Kidney (tissue), 14 donors: ENCODE results near the gene HOXC6. TPM values are rescaled to one million over a fixed set of nuclear protein-coding genes. Genes with fewer than 3 reads are reported as not detected.

Source experiments
- DNase-seq, 5 donors: peaks; one replicate each; pipeline ENCODE4 v3.0.0-alpha.2; 2013 to 2020
- FAIRE-seq: peaks from 2 replicates; lab custom pipeline; 2012; peaks lifted over from hg19 to GRCh38; lab: Jason Lieb, UNC
- H3K27ac ChIP-seq, 2 donors: one replicate each; pipeline ENCODE4 v1.7.0; 2013; ENCODE audit warnings: low read depth in 2 of 2, low read length in 2 of 2, inconsistent platforms in 1 of 2
- H3K27me3 ChIP-seq: one replicate; pipeline ENCODE4 v1.7.1; 2013; ENCODE audit warnings: low read length, inconsistent platforms; ENCODE audit not compliant: control insufficient read depth, insufficient read depth
- H3K36me3 ChIP-seq, 3 donors: one replicate each; pipeline versions ENCODE4 v1.7.0 to v1.7.1; 2013; ENCODE audit warnings: low read length in 3 of 3, control low read depth in 1 of 3, inconsistent platforms in 1 of 3; ENCODE audit not compliant: insufficient read depth in 3 of 3, control insufficient read depth in 2 of 3
- H3K4me1 ChIP-seq, 3 donors: one replicate each; pipeline versions ENCODE4 v1.7.0 to v1.7.1; 2013; ENCODE audit warnings: low read length in 3 of 3, inconsistent platforms in 1 of 3, low read depth in 1 of 3; ENCODE audit not compliant: control insufficient read depth in 2 of 3, insufficient read depth in 2 of 3
- H3K4me3 ChIP-seq, 3 donors: one replicate each; pipeline versions ENCODE4 v1.7.0 to v1.8.1; 2013; ENCODE audit warnings: low read length in 3 of 3, control low read depth in 1 of 3, inconsistent platforms in 1 of 3
- H3K9ac ChIP-seq, 3 donors: one replicate each; pipeline versions ENCODE4 v1.7.0 to v1.7.1; 2013; ENCODE audit warnings: low read length in 3 of 3, control low read depth in 1 of 3, inconsistent platforms in 1 of 3
- H3K9me3 ChIP-seq, 3 donors: one replicate each; pipeline versions ENCODE4 v1.7.0 to v1.7.1; 2013; ENCODE audit warnings: low read length in 3 of 3, control low read depth in 1 of 3, inconsistent platforms in 1 of 3; ENCODE audit not compliant: control insufficient read depth in 2 of 3, insufficient read depth in 1 of 3
- intact Hi-C: fragments of 100-400 bp; cut with DNase I; formaldehyde crosslinking; loops from one replicate; pipeline ENCODE4 v1.11.1; 2022
- polyA plus RNA-seq: library from polyadenylated mRNA; stranded (reverse); fragments of 350-450 nt; fragmentation: Illumina TruSeq; extraction: RNeasy Lipid Tissue Mini Kit (QIAGEN cat#74804); gene quantifications from one replicate; pipeline ENCODE4 v1.2.3, GENCODE V29; 2014; ENCODE audit warnings: low read depth, low replicate concordance; ENCODE audit not compliant: insufficient read depth
- total RNA-seq: library from RNA; stranded (reverse); fragmentation: NEBNext Ultra II Directional; extraction: Animal tissue kit (Norgen Biotek cat#: 25700); gene quantifications from one replicate; pipeline ENCODE4 v1.2.1, GENCODE V29; 2021
- TF ChIP-seq, protein P1 (sequence below): IDR thresholded peaks from 3 replicates; pipeline ENCODE4 v1.5.1; 2012; ENCODE audit warnings: mild to moderate bottlenecking, moderate library complexity, borderline replicate concordance; ENCODE audit not compliant: insufficient read depth; ENCODE audit errors: extremely low read depth
- donor health status: control.
- donor health status: control.
- donor health status: control.
- donor health status: control.
- donor health status: control.
- donor health status: DM: yes; HTN: yes; CAD: no.
- donor health status: Normal renal cell carcinoma (clear cell type).

The HOXC6 gene
- total and polyA plus RNA-seq, 2 donors from 2014 or later = 11.4 to 22.0 TPM

GRCh38 chr12:53980104-53980801 lies 48.0 kb upstream of the HOXC6 start:
- intact Hi-C loops = no loop called here
- H3K4me3 ChIP-seq = peak overlapping the region in 2 of 3 donors; percentile 2 to 58

DNA sequence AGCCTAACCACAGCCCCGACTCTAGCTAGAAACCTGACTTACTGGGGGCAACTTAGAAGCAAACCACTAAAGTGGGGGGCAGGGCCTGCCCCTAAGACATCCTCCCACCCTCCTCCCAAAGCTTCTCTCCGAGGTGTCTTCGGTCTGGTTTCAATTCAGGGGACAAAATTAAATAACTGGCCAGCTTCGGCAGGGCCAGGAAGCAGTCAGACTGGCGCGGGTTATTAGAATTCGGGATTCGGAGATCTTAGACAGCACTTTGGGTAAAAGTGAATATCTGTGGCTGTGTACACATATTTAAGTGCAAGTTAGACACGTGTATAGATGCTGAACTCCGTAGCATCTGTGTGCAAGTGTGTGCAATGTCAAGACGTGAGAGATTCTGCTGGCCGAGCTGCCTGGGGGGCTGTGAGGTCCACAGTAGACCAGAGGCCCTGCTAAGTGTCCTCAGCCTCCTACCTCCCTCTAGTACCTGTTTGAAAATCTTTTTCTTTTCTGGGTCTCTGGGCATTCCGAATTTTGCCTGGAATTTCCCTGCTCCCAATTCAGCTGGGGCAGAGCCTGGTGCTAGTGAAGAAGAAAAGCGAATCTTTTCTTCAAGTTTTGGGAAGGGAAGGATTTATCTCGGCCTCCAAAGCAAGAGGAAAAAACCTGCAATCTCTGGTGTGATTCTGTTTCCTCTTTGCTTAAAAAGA lies 47.3 kb upstream of the HOXC6 start:
- FAIRE-seq (no peak), DNase-seq (peak in 3 of 5 donors; percentile 55 to 72 (median 57))
- Histone ChIP-seq H3K36me3 (no peaks in the 10 kb centered on the region), H3K4me3 (peak overlapping the region in 2 of 3 donors; percentile 2 to 58), H3K4me1 (peaks cover 0 to 8% (median 7%) of the 10 kb centered on the region in 3 donors), H3K27ac (peak overlapping the region; percentile 61 to 85), H3K27me3 (no peaks in the 10 kb centered on the region), H3K9me3 (no peaks in the 10 kb centered on the region), H3K9ac (peak overlapping the region in 2 of 3 donors; percentile 22 to 63)
- TF ChIP-seq, protein P1, sequence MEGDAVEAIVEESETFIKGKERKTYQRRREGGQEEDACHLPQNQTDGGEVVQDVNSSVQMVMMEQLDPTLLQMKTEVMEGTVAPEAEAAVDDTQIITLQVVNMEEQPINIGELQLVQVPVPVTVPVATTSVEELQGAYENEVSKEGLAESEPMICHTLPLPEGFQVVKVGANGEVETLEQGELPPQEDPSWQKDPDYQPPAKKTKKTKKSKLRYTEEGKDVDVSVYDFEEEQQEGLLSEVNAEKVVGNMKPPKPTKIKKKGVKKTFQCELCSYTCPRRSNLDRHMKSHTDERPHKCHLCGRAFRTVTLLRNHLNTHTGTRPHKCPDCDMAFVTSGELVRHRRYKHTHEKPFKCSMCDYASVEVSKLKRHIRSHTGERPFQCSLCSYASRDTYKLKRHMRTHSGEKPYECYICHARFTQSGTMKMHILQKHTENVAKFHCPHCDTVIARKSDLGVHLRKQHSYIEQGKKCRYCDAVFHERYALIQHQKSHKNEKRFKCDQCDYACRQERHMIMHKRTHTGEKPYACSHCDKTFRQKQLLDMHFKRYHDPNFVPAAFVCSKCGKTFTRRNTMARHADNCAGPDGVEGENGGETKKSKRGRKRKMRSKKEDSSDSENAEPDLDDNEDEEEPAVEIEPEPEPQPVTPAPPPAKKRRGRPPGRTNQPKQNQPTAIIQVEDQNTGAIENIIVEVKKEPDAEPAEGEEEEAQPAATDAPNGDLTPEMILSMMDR = no peak
- intact Hi-C loops = no loop called here

More at GRCh38 chr12:53980104-53980801, 48.0 kb upstream of the HOXC6 start:
- FAIRE-seq (no peak), DNase-seq (peak in 4 of 5 donors; percentile 79 to 90 (median 84))
- Histone ChIP-seq H3K4me1 (peaks cover 0 to 7% (median 7%) of the 10 kb centered on the region in 3 donors), H3K9me3 (no peaks in the 10 kb centered on the region), H3K27ac (peak overlapping the region; percentile 61 to 85), H3K36me3 (no peaks in the 10 kb centered on the region), H3K27me3 (no peaks in the 10 kb centered on the region), H3K9ac (peak overlapping the region in 2 of 3 donors; percentile 22 to 63)
- TF ChIP-seq, protein P1 = no peak

DNA sequence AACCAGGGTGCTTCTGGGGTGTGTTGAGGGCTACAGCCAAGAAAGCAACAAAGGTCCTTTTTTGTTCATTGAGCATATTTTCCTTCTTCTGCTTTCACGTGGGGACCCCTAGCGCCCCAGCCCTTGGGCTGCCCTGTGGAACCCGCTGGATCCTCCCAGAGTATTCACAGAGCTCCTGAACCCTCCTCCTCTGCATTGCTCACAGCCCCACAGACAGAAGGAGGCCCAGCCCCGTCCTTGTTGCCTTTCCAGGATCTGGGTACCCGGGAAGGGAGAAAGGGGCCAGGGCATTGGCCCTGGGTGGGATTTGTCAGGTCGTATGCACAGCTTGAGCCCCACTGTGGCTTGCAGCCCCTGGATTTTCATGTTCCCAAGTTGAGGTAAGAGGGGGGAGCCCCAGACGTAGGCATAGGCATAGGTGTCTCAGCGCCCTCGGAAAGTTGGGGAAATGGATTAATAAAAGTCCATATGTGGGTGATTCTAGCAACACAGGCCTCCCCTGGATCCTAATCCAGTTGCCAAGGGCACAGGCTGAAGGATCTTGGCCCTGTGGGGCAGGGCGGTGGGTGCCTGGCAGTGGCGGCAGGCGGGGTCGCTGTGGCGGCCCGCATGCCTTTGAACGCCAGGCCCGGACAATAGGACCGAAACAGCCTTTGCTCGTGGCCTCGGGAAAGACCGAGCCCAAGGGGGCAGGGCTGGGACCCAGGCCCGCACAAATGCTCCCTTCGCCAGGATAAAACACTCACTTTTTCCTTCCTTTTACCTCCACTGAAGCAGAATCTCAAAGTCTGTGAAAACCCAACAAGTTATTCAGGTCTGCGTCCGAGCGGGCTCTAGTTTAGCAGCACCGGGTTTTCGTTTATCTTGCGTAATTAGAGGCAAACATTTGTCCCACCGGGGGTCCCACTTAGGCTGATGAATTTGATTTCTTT lies 46.3 kb upstream of the HOXC6 start:
- H3K36me3 ChIP-seq = no peaks in the 10 kb centered on the region
- H3K27me3 ChIP-seq = no peaks in the 10 kb centered on the region
- H3K9me3 ChIP-seq = no peaks in the 10 kb centered on the region
- H3K27ac ChIP-seq = peak overlapping the region; percentile 78 to 89
- H3K9ac ChIP-seq = peak overlapping the region in 2 of 3 donors; percentile 63 to 77
- DNase-seq (peak in 4 of 5 donors; percentile 64 to 75 (median 68)), FAIRE-seq (no peak)
- peaks cover 0 to 8% (median 7%) of the 10 kb centered on the region in 3 donors for H3K4me1 ChIP-seq
- intact Hi-C loops = no loop called here
- peak overlapping the region in 2 of 3 donors; percentile 45 to 58 for H3K4me3 ChIP-seq
- TF ChIP-seq, protein P1 = no peak
